Measurements from ENCODE around the gene DTNB.

Gene DTNB

GRCh38 chr2:25380023-25380422 lies 293.4 kb downstream of the DTNB start:
- no peak for FAIRE-seq

DNA sequence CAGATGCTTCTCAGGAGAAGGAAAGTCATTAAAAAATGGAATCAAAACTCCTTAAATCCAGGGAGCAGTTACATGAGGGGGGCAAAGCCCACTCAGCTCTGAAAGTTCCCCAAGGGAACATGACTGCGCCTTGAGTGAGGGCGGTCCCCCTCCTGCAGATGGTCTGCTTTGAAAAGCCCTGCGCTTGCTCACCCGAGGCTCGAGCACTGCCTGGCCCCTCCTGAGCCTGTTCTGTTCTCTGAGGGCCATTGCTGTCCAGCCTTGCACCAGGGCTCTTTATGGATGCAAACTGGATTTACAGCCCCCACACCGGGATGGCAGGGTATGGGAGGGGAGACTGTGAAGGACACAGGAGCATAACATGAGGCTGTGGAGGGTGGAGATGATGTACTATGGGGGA lies 293.8 kb downstream of the DTNB start:
- FAIRE-seq: no peak

DNA sequence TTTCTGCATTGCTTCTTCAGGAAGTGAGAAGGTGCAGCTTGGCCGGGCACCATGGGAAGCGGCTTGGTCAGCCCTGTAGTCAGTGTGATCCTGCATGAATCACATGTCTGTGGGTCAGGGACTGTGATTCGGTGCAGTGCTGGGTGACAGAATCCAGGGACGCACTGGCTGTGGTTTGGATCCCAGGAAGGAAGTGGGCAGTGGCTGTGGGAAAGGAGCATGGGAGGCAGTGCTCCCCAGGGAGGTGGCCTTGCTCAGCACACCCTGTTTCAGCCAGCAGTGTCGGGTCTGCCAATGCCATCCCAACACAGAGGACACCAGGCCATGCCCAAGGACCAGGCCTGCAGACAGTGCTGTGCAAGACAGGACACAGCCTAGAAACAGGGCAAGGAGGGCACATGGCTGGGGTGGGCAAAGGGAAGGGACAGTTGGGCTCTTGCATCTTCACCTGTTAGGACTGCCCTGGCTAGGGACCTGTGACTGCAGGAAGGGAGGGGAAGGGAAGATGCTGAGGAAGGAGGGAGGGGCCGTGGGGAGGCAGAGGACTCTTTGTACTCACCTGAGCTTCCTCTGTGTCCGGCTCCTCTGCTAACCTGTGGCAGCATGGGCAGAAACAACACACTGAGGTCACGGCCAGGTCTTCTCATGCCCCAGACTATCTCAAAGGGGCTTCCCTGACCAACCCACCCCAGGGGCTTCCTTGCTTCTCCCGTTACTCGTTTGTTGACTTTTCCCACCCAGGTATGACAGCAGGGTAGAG lies 294.5 kb downstream of the DTNB start:
- no peak for FAIRE-seq

- no peak for FAIRE-seq
These were observed 295.5 kb downstream of the DTNB start for GRCh38 chr2:25377822-25378421.

DNA sequence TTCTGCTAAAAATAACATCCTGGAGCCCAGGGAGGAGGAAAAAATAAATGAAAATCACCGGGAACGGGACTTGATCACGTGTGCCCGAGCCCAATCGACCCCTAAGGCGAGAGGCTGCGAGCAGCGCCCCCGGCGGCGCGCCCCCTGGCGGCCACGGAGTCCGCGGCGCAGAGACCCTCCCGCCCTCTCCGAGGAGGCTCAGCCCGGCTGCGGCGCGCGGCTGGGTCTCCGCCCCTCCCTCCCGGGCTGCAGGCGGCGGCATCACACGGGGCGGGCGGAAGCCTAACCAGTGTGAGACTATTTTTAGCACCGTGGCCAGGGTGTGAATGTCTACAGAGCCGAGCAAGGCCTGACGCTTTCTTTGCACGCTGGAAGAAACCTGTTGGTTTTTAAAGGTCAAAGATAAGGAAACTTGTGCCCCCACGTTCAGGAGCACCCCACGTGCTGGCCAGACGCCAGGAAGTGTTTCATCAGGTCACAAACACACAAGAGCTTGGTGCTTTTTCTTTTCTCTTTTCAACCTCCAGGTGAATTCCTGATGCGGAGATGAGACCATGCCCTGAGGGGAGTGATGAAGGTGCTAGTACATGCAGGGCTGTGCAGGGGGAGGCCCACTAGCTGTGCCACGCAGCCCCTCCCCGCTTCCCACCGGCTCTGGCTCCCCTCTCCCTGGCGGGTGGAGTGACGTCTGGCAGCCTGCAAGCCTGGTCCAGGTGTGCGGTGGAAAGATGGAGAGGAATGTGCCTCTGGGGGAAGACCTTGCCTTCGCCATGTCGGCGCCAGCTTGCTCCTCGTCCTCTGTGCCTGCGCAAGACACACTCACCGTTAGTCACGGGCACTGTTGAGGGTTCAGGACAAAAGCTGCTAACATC lies 296.4 kb downstream of the DTNB start:
- no peak for FAIRE-seq

- no peak for FAIRE-seq
These were observed 297.3 kb downstream of the DTNB start for GRCh38 chr2:25375989-25376545.

GRCh38 chr2:25375371-25375988 lies 297.9 kb downstream of the DTNB start:
- FAIRE-seq: no peak

DNA sequence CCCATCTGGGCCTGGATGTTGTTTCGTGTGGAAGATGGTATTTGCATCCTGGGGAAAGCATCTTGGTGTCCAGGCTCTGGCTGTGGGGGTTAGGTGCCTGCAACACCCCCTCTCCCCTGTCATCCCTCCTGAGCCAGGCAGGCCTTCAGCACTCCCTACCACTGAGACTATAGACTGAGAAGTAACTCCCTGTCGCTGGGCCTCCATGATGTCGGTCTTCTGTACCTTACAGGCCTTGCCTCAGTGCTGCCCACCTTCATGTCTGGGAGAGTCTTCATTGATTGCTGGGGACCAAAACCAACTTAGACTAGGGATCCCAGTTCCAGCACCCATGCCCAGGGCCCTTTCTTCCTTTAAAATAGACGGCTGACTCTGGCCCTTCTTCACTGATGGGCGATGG lies 298.6 kb downstream of the DTNB start:
- no peak for FAIRE-seq

DNA sequence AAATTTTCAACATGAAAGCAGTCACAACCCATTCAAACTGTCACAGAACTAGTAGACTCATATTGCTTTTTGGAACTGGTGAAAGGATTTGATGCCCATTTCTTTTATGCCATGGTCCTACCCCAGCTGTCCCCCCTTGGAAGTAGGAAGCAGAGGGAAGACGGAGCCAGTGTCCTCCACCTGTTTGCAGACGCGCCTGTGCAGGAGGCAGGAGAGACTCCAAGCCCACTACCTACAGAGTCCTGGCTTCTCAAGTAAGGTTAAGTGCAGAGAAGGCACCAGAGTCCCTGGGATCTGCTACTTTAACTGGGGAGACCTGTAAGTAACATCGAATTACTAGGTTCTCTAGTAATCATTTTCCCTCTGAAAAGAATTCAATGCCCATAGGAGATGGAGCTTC lies 299.0 kb downstream of the DTNB start:
- FAIRE-seq: no peak

- FAIRE-seq: no peak
These were observed 300.0 kb downstream of the DTNB start for GRCh38 chr2:25373269-25373981.

GRCh38 chr2:25372405-25373268 lies 300.7 kb downstream of the DTNB start:
- FAIRE-seq: no peak

DNA sequence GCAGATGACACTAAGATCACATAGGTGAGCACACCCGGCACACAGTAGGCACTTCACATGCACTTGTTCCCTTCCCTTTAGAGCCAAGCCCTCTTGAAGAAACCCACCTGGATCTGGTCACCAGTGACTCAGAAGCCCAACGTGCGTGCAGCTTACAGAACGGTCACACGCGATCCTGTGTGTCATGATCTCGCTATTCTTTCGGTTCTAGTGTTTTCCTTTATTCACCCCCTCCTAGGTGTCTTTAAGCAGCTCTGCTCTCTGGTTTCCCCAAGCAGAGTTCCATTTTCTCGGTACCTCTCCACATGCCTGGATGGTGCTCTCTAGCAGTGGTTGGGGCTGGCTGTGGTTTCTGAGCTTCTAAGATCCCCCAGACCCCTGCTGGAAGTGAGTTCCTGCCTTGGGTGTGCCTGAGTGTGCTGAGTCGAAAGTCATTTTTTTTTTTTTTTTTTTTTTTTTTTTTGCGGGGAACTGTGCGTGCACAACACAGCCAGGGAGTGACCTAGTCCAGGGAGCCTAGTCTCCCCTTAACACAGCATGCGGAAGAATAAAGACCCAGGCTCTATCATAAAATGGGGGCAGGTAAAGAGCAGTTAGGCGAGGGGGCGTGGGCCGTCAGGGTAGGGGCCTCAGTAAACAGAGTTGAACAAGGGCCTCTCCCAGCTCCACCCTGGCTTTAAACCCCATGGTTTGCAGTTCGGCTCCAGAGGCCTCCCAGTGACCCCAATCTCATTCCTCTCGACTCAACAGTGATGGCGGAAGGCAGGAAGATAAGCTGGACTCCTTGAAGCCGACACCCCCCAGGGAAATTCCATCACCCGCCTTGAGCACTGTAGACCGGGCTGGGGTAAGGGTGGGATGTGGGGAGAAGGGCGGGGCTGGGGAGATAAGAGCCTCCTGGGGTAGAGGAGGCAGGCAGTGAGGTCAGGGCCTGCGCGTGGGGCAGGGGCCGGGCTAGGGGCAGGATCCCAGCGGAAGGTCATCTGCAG lies 301.8 kb downstream of the DTNB start:
- no peak for FAIRE-seq

- no peak for FAIRE-seq
These were observed 303.5 kb downstream of the DTNB start for GRCh38 chr2:25369876-25370275.

DNA sequence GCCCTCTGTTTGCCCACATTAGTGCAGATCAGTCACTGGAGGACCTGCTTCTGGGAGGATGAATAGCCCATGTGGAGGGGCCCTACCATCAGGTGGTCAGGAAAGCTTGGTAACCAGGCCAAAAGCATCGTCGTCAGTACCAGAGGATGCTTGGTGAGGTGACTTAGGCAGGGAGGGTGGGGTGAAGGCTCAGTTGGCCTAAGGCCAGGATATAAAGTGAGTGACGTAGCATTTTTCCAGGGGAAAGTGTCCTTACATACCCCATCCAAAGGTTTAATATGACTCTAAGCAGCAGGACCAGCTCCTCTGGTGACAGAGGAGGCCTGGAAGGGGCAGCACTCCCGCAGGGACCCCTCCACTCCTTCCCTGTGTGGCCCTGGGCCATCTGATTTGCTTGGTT lies 303.9 kb downstream of the DTNB start:
- no peak for FAIRE-seq

- no peak for FAIRE-seq
These were observed 304.7 kb downstream of the DTNB start for GRCh38 chr2:25368660-25369059.

- no peak for FAIRE-seq
These were observed 306.1 kb downstream of the DTNB start for GRCh38 chr2:25367296-25367695.

- FAIRE-seq: no peak
These were observed 306.7 kb downstream of the DTNB start for GRCh38 chr2:25366629-25367028.

DNA sequence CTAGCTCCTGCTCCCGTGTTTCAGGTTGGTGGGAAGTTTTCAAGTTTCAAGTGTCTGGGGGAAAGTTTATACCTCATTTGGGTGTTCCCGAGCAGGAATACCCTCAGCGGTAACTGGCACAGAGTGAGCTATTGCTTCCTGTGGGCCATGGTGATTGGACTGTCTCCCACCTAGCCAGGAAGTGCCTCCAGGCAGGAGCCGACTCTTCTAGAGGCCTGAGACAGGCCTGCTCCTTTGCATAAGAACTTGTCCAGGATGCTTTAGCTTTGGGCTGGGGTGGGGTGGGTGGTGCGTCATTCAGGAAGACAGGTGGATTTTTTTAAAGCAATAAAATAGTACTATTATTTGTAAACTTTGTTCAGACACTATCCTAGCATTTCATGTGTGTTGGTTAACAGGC lies 308.1 kb downstream of the DTNB start:
- no peak for FAIRE-seq

DNA sequence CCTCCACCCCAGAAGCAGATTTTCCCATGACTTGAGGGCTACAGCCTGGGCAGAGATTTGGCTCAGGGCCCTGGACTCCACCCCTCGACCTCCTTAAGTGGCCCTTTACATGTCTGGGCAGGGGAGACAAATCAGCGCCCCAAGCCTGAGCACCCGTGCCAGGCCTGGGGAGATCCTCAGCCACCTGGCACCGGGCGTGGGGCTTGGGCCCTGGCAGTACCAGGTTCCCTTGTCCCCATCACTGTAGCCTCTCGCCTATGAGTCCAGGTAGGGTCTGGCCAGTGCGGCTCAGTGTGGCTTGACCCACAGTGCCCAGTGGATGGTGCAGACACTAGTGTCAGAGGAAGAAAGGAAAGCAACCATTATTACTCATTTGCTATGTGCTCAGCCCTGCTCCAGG lies 309.6 kb downstream of the DTNB start:
- no peak for FAIRE-seq

All from G401.6 (cell line).